Left kidney (tissue), 8 donors: Measurements from ENCODE around the gene NBPF6. TPM values are rescaled to one million over a fixed set of nuclear protein-coding genes. Genes with fewer than 3 reads are reported as not detected.
"Not testable (repeated sequence)": the region's sequence is repeated elsewhere in the genome, so short reads cannot be mapped to it uniquely, and the experiment has no call there.

Experiments used
- DNase-seq: peaks from one replicate; pipeline ENCODE4 v3.0.0-alpha.2; 2013
- long read RNA-seq, 8 donors: transcript quantifications; one replicate each; lab custom pipeline, GENCODE V29; 2026
- polyA plus RNA-seq: library from polyadenylated mRNA; unstranded; fragments of 120-200 nt; gene quantifications from one replicate; pipeline ENCODE4 v1.2.1, GENCODE V29; 2013; ENCODE audit not compliant: insufficient read length

Gene NBPF6
- not detected for polyA plus RNA-seq
- long read RNA-seq, donor 1: 0 reads
- long read RNA-seq, donor 2: 0 reads
- long read RNA-seq, donor 3: 0 reads
- long read RNA-seq, donor 4: 0 reads
- long read RNA-seq, donor 5: 0 reads
- long read RNA-seq, donor 6: 0 reads
- long read RNA-seq, donor 7: 0 reads
- long read RNA-seq, donor 8: 0 reads

GRCh38 chr1:108450043-108450442, at the start of gene NBPF6:
Gene NBPF6, plus strand, starts transcription at chr1:108450343. Its CDS starts 259 bp downstream, at chr1:108450602.
- not testable (repeated sequence) for DNase-seq

GRCh38 chr1:108411098-108411833, 38.9 kb upstream of the NBPF6 start:
- not testable (repeated sequence) for DNase-seq

GRCh38 chr1:108420129-108420528, 30.0 kb upstream of the NBPF6 start:
- DNase-seq: not testable (repeated sequence)

- not testable (repeated sequence) for DNase-seq
These were observed 28.9 kb upstream of the NBPF6 start for GRCh38 chr1:108421061-108421916.

- not testable (repeated sequence) for DNase-seq
These were observed 23.3 kb upstream of the NBPF6 start for GRCh38 chr1:108426877-108427276.

GRCh38 chr1:108432002-108432401, 18.1 kb upstream of the NBPF6 start:
- DNase-seq: not testable (repeated sequence)

- not testable (repeated sequence) for DNase-seq
These were observed 16.7 kb upstream of the NBPF6 start for GRCh38 chr1:108433404-108433803.

- DNase-seq: not testable (repeated sequence)
These were observed 11.6 kb upstream of the NBPF6 start for GRCh38 chr1:108438536-108438935.

- not testable (repeated sequence) for DNase-seq
These were observed 4.4 kb downstream of the NBPF6 start for GRCh38 chr1:108454521-108454920.

GRCh38 chr1:108458661-108459060, 8.5 kb downstream of the NBPF6 start:
- not testable (repeated sequence) for DNase-seq

GRCh38 chr1:108461758-108462157, 11.6 kb downstream of the NBPF6 start:
- not testable (repeated sequence) for DNase-seq

GRCh38 chr1:108463962-108464361, 13.8 kb downstream of the NBPF6 start:
- DNase-seq: not testable (repeated sequence)

- not testable (repeated sequence) for DNase-seq
These were observed 16.0 kb downstream of the NBPF6 start for GRCh38 chr1:108466166-108466565.

GRCh38 chr1:108467155-108467554, 17.0 kb downstream of the NBPF6 start:
- DNase-seq: not testable (repeated sequence)

GRCh38 chr1:108470750-108471149, 20.6 kb downstream of the NBPF6 start:
- DNase-seq: not testable (repeated sequence)

GRCh38 chr1:108474516-108474915, 24.4 kb downstream of the NBPF6 start:
- DNase-seq: not testable (repeated sequence)

- no peak for DNase-seq
These were observed 28.4 kb downstream of the NBPF6 start for GRCh38 chr1:108478429-108479015.

GRCh38 chr1:108482708-108483107, 32.6 kb downstream of the NBPF6 start:
- no peak for DNase-seq

GRCh38 chr1:108485990-108486389, 35.8 kb downstream of the NBPF6 start:
- not testable (repeated sequence) for DNase-seq

GRCh38 chr1:108486707-108487106, 36.6 kb downstream of the NBPF6 start:
- DNase-seq: not testable (repeated sequence)

GRCh38 chr1:108495008-108495407, 44.9 kb downstream of the NBPF6 start:
- DNase-seq: not testable (repeated sequence)

GRCh38 chr1:108496856-108497255, 46.7 kb downstream of the NBPF6 start:
- not testable (repeated sequence) for DNase-seq
